IPS-20b (cell line): ENCODE data around the gene GARNL3.

Experiments
- H3K27ac ChIP-seq: one replicate; pipeline ENCODE4 v1.5.1; 2013; ENCODE audit warnings: low read length
- H3K27me3 ChIP-seq: 2 replicates; pipeline ENCODE4 v1.6.1; 2013; ENCODE audit warnings: mild to moderate bottlenecking, low read length, inconsistent platforms; ENCODE audit not compliant: insufficient read depth
- H3K36me3 ChIP-seq: 2 replicates; pipeline ENCODE4 v1.6.1; 2013; ENCODE audit warnings: low read depth, mild to moderate bottlenecking, inconsistent platforms, low read length, moderate library complexity; ENCODE audit not compliant: insufficient read depth
- H3K4me1 ChIP-seq: 2 replicates; pipeline ENCODE4 v1.6.1; 2013; ENCODE audit warnings: mild to moderate bottlenecking, control low read depth, inconsistent platforms, low read length, moderate library complexity; ENCODE audit not compliant: insufficient read depth
- H3K4me3 ChIP-seq: 2 replicates; pipeline ENCODE4 v1.5.1; 2013; ENCODE audit warnings: mild to moderate bottlenecking, low read length, inconsistent platforms
- H3K9ac ChIP-seq: 2 replicates; pipeline ENCODE4 v1.6.1; 2013; ENCODE audit warnings: low read depth, mild to moderate bottlenecking, inconsistent platforms, low read length, moderate library complexity
- H3K9me3 ChIP-seq: 2 replicates; pipeline ENCODE4 v1.6.1; 2013; ENCODE audit warnings: mild to moderate bottlenecking, low read depth, low read length, inconsistent platforms; ENCODE audit not compliant: insufficient read depth

The GARNL3 gene

DNA sequence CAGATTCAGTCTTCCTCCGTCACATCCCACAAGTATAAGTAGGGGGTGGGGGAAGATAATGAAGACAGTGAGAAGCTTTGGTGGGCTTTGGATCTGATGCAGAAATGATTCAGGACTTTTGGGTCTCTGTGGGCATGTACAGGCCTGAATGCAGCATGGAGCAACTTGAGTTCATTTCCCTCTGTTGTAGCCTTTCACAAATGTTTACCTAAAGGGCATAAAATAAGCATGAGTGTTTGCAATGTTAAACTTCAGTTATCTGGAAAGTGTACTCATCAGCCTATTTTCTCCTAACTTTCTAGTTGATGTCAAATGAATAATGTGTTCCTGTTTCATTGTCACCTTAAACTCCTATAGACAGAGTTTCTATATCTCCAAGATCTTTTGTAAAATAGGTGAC is 39.3 kb downstream of the GARNL3 start:
- Histone ChIP-seq H3K9ac (no peak overlapping the region), H3K9me3 (no peaks in the 10 kb centered on the region), H3K27me3 (no peaks in the 10 kb centered on the region), H3K4me3 (no peak overlapping the region), H3K36me3 (no peaks in the 10 kb centered on the region), H3K27ac (no peak overlapping the region), H3K4me1 (no peaks in the 10 kb centered on the region)

DNA sequence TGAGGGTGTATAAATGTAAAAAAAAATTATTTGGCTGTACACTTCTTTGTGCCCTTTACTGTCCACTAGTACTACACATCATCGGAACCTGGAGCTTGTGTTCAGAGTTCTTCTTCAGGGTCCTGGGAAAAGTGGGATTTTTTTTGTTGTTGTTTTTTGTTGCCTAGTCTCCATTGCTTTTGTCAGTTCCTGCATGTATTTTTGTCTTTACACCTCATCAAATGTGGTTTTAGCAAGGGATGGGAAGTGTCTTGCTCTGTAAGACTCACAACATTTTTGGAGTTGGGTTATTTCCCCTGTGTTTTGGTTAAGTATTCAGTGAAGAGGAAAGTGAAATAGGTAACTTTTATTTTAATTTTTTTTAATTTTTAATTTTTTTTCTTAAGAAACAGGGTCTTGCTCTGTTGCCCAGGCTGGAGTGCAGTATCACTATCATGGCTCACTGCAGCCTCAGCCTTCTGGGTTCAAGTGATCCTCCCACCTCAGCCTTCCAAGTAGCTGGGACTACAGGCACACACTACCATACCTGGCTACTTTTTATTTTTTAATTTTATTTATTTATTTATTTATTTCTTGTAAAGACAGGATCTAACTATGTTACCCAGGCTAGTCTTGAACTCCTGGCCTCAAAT is 40.7 kb downstream of the GARNL3 start:
- no peak overlapping the region for H3K4me3 ChIP-seq
- no peak overlapping the region for H3K9ac ChIP-seq
- H3K27ac ChIP-seq: no peak overlapping the region
- no peaks in the 10 kb centered on the region for H3K36me3 ChIP-seq
- H3K27me3 ChIP-seq: no peaks in the 10 kb centered on the region
- H3K9me3 ChIP-seq: no peaks in the 10 kb centered on the region
- no peaks in the 10 kb centered on the region for H3K4me1 ChIP-seq

DNA sequence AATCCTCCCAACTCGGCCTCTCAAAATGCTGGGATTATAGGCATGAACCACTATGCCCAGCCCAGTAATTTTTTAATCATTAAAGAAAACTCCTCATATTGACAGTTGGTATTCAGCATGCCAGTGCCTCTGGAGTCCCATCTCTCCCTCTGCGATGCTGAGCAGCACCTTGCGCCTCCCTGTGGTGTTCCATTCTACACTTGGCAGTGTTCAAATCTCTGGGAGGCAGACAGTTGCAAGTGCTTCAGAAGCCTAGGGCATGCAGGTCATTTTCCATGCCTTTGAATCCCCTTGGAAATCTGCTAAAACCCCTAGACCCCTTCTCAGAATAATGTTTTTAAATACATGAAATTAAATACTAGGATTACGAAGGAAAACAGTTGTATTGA is 41.3 kb downstream of the GARNL3 start:
- H3K9ac ChIP-seq: no peak overlapping the region
- H3K27me3 ChIP-seq: no peaks in the 10 kb centered on the region
- H3K27ac ChIP-seq: no peak overlapping the region
- H3K4me1 ChIP-seq: no peaks in the 10 kb centered on the region
- no peak overlapping the region for H3K4me3 ChIP-seq
- no peaks in the 10 kb centered on the region for H3K9me3 ChIP-seq
- H3K36me3 ChIP-seq: no peaks in the 10 kb centered on the region

GRCh38 chr9:127307802-127308201 is 43.2 kb downstream of the GARNL3 start:
- Histone ChIP-seq H3K4me1 (no peaks in the 10 kb centered on the region), H3K9ac (no peak overlapping the region), H3K9me3 (no peaks in the 10 kb centered on the region), H3K36me3 (no peaks in the 10 kb centered on the region), H3K27ac (no peak overlapping the region), H3K27me3 (no peaks in the 10 kb centered on the region), H3K4me3 (no peak overlapping the region)

- Histone ChIP-seq H3K4me1 (no peaks in the 10 kb centered on the region), H3K36me3 (peaks cover 1% of the 10 kb centered on the region; the same call in 1 of the 2 replicates), H3K27me3 (no peaks in the 10 kb centered on the region), H3K9me3 (no peaks in the 10 kb centered on the region), H3K4me3 (no peak overlapping the region), H3K9ac (no peak overlapping the region), H3K27ac (no peak overlapping the region)
These were observed 44.3 kb downstream of the GARNL3 start for GRCh38 chr9:127308652-127309434.

- Histone ChIP-seq H3K27ac (no peak overlapping the region), H3K9me3 (no peaks in the 10 kb centered on the region), H3K9ac (no peak overlapping the region), H3K36me3 (peaks cover 5% of the 10 kb centered on the region; the same call in 1 of the 2 replicates), H3K4me1 (no peaks in the 10 kb centered on the region), H3K27me3 (no peaks in the 10 kb centered on the region), H3K4me3 (no peak overlapping the region)
These were observed 45.1 kb downstream of the GARNL3 start for GRCh38 chr9:127309715-127310114.

DNA sequence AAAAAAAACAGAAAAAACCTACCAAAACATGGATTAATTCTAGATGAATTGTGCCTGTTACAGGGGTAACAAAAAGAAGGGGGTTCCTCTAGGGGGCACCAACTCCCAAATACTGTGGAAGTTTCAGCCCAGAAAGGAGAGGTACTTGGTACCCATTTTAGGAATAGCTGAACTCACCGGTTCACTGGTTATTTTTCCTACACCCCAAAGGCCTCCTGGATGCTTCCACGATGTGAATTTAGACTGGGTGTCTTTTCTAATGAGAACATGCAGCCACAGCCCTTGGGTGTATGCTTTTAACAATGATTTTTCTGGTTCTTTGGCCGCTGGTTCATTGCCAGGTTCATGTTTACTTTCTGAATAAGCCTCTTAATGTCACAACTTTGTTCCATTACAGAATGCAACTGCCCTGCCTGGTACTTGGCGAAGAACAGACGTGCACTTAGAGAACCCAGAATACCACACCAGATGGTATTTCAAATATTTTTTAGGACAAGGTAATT is 46.7 kb downstream of the GARNL3 start:
- Histone ChIP-seq H3K9me3 (no peaks in the 10 kb centered on the region), H3K27ac (no peak overlapping the region), H3K4me1 (no peaks in the 10 kb centered on the region), H3K9ac (no peak overlapping the region), H3K27me3 (no peaks in the 10 kb centered on the region), H3K36me3 (peaks cover 5% of the 10 kb centered on the region; the same call in 1 of the 2 replicates), H3K4me3 (no peak overlapping the region)

- Histone ChIP-seq H3K36me3 (peaks cover 5% of the 10 kb centered on the region; the same call in 1 of the 2 replicates), H3K4me1 (no peaks in the 10 kb centered on the region), H3K27me3 (no peaks in the 10 kb centered on the region), H3K9me3 (no peaks in the 10 kb centered on the region), H3K4me3 (no peak overlapping the region), H3K27ac (no peak overlapping the region), H3K9ac (no peak overlapping the region)
These were observed 48.5 kb downstream of the GARNL3 start for GRCh38 chr9:127313042-127313560.

GRCh38 chr9:127314911-127315310 is 50.3 kb downstream of the GARNL3 start:
- Histone ChIP-seq H3K36me3 (peaks cover 5% of the 10 kb centered on the region; the same call in 1 of the 2 replicates), H3K27ac (no peak overlapping the region), H3K4me3 (no peak overlapping the region), H3K27me3 (no peaks in the 10 kb centered on the region), H3K9me3 (no peaks in the 10 kb centered on the region), H3K4me1 (no peaks in the 10 kb centered on the region), H3K9ac (no peak overlapping the region)

- Histone ChIP-seq H3K27ac (no peak overlapping the region), H3K27me3 (no peaks in the 10 kb centered on the region), H3K9me3 (no peaks in the 10 kb centered on the region), H3K36me3 (peaks cover 5% of the 10 kb centered on the region; the same call in 1 of the 2 replicates), H3K4me1 (no peaks in the 10 kb centered on the region), H3K9ac (no peak overlapping the region), H3K4me3 (no peak overlapping the region)
These were observed 52.2 kb downstream of the GARNL3 start for GRCh38 chr9:127316586-127317323.

GRCh38 chr9:127318651-127319167 is 54.1 kb downstream of the GARNL3 start:
- H3K9ac ChIP-seq: no peak overlapping the region
- H3K27ac ChIP-seq: no peak overlapping the region
- H3K36me3 ChIP-seq: peaks cover 5% of the 10 kb centered on the region; the same call in 1 of the 2 replicates
- H3K9me3 ChIP-seq: no peaks in the 10 kb centered on the region
- H3K4me1 ChIP-seq: no peaks in the 10 kb centered on the region
- no peaks in the 10 kb centered on the region for H3K27me3 ChIP-seq
- H3K4me3 ChIP-seq: no peak overlapping the region
